Retinal pigment epithelial cell (primary cell): Measurements from ENCODE around the gene AKAP6.

ENCODE experiments used
- DNase-seq: peaks from one replicate; pipeline ENCODE4 v3.0.0-alpha.2; 2010; ENCODE audit warnings: low read depth
- H3K4me3 ChIP-seq: 2 replicates; pipeline ENCODE4 v1.5.1; 2011; ENCODE audit warnings: mild to moderate bottlenecking, low read length, control low read depth, moderate library complexity
- TF ChIP-seq, protein P1 (sequence below): conservative IDR thresholded peaks from 2 replicates; pipeline ENCODE4 v1.5.1; 2011; ENCODE audit warnings: low read depth, low read length, control low read depth, inconsistent platforms

The AKAP6 gene

GRCh38 chr14:32404784-32405573 is 75.9 kb downstream of the AKAP6 start:
- no peak for DNase-seq
- H3K4me3 ChIP-seq, result no peak overlapping the region
- TF ChIP-seq, protein P1, sequence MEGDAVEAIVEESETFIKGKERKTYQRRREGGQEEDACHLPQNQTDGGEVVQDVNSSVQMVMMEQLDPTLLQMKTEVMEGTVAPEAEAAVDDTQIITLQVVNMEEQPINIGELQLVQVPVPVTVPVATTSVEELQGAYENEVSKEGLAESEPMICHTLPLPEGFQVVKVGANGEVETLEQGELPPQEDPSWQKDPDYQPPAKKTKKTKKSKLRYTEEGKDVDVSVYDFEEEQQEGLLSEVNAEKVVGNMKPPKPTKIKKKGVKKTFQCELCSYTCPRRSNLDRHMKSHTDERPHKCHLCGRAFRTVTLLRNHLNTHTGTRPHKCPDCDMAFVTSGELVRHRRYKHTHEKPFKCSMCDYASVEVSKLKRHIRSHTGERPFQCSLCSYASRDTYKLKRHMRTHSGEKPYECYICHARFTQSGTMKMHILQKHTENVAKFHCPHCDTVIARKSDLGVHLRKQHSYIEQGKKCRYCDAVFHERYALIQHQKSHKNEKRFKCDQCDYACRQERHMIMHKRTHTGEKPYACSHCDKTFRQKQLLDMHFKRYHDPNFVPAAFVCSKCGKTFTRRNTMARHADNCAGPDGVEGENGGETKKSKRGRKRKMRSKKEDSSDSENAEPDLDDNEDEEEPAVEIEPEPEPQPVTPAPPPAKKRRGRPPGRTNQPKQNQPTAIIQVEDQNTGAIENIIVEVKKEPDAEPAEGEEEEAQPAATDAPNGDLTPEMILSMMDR, result no peak

GRCh38 chr14:32405856-32406255 is 76.8 kb downstream of the AKAP6 start:
- no peak overlapping the region for H3K4me3 ChIP-seq
- TF ChIP-seq, protein P1, result no peak
- DNase-seq, result no peak

DNA sequence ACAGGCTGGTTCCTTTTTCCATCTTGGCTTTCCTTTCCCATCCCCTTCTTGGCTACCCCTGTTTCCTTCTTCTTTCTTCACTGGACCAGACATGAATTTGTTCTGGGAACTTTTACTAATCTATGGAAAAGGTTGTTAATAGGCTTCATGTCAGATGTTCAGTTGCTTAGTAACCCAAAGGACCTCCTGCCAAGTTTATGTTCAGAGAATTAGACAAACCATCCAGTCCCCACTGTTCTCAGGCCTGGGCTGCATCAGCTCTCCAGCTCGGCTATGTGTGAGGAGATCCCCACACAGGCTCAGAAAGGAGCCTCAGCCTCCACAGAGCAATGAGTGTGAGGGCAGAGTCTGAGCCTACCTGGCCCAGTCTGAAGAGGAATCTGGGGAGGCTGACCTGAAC is 78.0 kb downstream of the AKAP6 start:
- DNase-seq, result no peak
- TF ChIP-seq, protein P1, result no peak
- no peak overlapping the region for H3K4me3 ChIP-seq

DNA sequence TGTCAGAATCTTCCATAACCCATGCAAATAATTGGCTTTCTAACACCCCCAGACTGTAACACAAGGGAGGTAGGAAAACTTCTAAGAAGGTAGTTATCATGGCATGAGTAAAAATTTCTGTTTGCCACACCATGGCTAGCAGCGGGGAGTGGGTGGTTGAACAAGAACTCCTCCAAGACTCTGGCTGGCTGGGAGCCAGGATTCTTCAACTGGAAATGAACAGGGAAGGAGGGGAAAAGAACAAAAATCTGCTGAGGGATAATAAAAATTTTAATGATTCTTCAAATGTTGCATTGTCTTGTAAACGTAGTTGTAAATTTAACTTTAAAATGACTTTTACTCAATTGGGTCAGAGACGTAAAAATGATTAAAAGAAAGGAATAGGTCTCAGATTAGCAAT is 78.9 kb downstream of the AKAP6 start:
- no peak overlapping the region for H3K4me3 ChIP-seq
- TF ChIP-seq, protein P1, result no peak
- no peak for DNase-seq

DNA sequence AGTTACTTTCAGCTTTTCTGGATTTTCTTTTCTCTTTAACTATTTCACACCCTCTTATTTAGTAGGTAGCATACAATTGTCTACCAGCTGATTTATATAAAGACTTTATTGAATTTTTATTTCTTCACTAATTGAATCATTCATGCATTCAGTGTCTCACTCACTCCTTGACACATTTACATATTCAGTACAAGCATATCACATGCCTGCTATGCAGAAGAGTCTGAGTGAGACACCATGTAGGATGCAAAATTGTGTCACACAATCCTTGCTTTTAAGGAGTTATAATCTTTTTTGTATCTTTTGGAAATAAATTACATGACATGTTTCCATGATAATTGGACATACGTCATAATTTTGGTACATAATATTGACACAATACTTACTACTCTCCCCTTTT is 83.0 kb downstream of the AKAP6 start:
- TF ChIP-seq, protein P1, result no peak
- DNase-seq, result no peak
- H3K4me3 ChIP-seq, result no peak overlapping the region

DNA sequence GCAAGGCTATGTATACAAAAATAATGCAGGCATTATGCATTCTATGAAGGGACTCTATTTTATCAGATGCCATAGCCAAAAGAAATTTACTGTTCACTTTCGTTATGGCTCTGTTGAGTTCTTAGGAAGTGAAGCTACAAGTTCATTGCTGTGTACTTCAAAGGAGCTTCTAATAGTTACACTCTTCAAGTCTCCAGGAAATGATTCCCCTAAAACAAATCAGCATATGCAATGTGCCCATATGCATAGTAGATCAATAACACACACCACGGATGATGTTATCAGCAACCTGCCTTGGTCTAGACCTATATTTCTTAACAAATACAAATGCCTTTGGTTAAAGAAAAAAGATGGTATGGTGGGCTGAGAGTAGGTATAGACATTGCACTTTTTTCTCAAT is 83.4 kb downstream of the AKAP6 start:
- DNase-seq, result no peak
- no peak overlapping the region for H3K4me3 ChIP-seq
- TF ChIP-seq, protein P1, result no peak

GRCh38 chr14:32413967-32414640 is 85.0 kb downstream of the AKAP6 start:
- TF ChIP-seq, protein P1, result no peak
- DNase-seq, result no peak
- no peak overlapping the region for H3K4me3 ChIP-seq
